Superior temporal gyrus (tissue), 1 donor: ENCODE results near the gene SIDT2.
"Not testable (repeated sequence)": the region's sequence is repeated elsewhere in the genome, so short reads cannot be mapped to it uniquely, and the experiment has no call there.

Source experiments
- DNase-seq: peaks from one replicate; pipeline ENCODE4 v3.0.0-alpha.2; 2016; ENCODE audit errors: extremely low spot score

Gene SIDT2

DNA sequence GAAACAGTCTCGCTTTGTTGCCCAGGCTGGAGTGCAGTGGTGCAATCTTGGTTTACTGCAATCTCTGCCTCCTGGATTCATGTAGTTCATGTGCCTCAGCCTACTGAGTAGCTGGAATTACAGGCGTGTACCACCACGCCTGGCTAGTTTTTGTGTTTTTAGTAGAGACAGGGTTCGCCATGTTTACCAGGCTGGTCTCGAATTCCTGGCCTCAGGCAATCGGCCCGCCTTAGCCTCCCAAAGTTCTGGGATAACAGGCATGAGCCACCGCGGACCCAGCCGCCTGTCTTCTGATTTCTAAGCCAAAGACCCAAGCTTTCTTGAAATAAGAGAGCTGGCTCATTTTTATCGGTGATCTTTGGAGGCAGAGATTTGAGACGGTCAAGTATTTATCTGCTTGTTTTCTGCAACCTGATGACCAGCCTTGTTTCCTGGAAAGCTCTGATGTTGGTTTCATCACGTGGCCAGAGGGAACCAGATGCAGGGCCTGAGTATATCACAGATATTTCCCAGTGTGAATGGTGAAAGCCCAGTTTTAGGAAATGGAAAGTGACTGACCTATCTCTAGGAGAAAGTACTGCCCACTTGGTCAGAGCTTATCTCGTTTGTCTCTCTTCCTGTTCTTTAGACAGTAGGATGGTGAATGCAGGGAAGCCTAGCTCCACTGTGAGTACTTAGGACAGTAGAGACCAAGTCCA is 5.7 kb upstream of the SIDT2 start:
- DNase-seq: no peak

DNA sequence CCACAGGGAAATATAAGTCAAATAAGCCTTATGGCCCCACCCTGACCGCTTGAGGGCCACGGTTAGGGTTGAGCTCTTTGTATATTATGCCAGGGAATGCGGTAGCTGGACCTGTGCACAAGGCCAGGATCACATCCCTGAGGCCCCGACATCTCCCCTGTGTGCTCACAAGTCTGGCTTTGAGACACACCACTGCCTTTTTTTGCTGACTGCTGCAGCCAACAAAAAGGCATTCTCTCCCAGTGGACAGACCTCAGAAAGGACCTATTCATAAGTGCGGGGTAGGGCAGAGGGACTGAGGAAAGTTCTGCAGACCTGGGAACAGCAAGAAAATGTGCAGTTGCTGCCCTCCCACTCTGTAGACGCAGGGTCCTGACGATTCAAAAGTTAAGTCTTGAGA is 3.4 kb upstream of the SIDT2 start:
- DNase-seq: peak; percentile 72

DNA sequence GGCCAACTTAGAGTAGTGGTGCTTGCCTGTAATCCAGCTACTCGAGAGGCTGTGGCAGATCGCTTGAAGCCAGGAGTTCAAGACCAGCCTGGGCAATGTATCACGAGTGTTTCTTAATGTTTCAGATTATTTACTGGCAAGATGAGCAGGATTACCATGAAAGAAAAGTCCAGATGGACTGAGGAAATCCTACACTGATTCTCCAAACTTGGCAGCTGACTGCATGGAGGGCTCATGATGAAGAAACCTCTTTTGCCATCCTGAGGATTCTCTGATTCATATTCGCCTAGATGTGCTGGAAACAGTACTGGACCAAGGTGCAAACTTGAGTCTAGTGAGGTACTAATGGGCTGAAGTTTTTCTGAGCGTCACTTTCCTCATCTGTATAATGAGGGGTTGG is 2.8 kb upstream of the SIDT2 start:
- no peak for DNase-seq

DNA sequence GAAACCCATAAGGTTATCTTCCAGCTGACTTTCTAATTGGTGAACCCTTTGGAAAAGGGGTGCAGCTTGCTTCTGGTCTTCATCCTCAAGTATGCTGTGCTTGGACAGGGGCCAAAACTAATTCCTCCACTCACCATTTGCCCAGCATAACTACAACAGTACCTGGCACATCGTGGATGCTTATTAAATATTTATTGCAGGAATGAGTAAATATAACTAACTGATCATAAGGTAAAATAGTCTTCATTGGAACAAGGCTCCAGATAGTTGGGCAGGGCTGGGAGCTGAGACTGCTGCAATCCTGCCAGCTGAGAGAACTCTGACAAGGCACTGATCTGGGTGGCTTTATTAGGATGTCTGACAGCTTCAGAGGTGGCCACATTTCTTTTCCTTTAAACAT is 2.4 kb upstream of the SIDT2 start:
- no peak for DNase-seq

DNA sequence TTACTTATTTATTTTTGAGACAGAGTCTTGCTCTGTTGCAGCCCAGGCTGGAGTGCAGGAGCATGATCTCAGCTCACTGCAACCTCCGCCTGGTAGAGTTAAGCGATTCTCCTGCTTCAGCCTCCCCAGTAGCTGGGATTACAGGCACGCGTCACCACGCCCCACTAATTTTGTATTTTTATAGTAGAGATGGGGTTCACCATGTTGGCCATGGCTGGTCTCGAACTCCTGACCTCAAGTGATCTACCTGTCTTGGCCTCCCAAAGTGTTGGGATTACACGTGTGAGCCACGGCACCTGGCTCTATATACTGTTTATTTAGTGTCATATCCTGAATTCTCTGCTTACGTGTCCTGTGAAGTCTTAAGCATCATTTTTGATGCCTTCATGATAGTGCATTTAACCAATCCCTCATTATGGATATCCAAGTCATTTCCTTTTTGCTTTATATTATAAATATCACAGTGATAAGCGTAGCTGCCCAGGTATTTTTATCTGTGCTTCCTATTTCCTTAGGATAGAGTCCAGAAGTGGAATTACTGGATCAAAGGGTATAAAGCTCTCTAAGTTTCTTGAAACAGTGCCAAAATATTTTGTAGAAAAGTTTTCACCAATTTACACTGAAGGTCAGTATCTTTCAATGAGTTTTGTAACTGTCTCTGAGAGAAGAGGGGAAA is 871 bp upstream of the SIDT2 start:
- no peak for DNase-seq

DNA sequence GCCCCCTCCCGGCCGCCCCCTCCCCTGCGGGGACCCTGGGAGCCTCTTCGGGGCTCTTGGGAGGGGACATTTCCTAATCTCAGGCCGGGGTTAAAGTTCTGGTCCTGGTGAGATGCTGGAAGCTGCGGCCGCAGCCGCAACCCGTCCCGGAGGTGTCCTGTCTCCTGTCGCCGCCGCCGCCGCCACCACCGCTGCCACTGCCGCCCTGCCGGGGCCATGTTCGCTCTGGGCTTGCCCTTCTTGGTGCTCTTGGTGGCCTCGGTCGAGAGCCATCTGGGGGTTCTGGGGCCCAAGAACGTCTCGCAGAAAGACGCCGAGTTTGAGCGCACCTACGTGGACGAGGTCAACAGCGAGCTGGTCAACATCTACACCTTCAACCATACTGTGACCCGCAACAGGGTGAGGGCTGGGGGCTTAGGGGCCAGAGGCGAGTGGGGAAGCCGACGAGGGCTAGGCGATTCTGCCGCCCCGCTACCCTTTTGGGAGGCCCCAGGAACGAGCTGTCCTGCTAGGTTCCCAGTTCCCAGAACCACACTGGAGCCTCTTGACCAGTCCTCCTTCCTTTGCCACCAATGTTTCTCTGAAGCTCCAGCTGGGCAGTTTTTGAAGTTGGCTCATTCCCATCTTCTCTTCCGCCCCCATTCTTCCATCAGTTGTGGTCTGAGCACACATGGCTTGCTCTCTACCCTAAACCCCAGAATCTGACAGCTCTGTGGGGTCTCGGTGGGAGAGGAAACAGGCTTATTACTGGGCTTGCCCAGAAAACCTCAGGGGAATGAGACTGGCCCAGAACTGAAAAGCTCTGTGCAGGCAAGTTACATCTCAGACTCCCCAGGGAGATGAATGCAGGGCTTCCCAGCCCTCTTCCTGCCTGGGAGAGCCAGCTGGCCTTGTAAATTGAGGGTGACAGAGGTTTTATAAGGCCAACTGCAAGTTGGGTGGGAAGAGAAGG is 781 bp downstream of the SIDT2 start:
- no peak for DNase-seq

DNA sequence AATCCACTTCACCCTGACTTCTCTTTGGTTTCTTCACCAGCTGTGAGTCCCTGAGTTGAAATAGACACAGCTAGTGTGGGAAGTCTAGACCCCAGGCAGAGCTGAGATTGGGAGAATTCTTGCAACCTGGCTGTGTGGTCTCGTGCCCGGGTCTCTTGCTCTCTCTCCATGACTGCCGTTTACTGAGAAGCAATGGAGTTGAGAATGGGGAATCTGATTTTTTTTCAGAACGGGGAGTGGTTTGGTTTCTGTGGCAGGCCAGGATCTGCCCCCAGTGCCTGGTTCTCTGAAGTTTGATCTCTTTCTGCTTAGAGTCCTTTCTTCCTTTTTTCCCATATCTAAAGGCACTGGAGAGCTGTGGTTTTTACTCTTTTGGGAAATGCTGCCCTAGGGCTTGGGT is 1.5 kb downstream of the SIDT2 start:
- DNase-seq: no peak

DNA sequence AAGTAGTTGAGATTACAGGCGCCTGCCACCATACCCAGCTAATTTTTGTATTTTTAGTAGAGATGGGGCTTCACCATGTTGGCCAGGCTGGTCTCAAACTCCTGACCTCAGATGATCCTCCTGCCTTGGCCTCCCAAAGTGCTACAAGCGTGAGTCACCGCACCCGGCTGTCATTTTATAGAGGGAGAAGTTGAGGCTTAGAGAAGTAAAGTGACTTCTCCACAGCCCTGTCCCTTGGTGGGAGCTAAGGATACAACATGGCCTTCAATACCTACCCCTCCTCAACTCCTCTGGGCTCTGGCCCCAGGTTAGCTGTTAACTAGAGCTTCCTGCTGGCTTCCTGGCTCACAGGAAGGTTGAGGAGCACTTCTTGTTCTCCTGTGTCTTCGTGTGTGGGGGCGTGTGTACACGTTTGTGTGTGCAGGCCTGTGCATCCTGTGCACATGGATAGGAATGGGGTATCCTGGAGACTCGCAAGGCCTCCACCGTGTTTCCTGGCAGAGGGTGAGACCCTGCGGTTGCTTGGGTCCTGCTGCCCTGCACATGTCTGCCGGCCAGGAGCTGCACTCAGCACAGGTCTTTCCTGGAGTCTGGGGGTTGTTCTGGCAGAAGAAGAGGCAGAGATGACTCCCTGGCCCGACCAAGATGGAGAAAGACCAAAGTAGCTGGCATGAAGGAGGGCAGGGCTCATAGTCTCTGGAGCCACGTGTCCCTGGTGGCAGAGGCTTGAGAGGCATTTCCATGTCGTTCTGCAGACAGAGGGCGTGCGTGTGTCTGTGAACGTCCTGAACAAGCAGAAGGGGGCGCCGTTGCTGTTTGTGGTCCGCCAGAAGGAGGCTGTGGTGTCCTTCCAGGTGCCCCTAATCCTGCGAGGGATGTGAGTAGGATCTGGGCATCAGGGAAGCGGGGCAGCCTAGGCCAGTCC is 2.4 kb downstream of the SIDT2 start:
- peak; percentile 80 for DNase-seq

DNA sequence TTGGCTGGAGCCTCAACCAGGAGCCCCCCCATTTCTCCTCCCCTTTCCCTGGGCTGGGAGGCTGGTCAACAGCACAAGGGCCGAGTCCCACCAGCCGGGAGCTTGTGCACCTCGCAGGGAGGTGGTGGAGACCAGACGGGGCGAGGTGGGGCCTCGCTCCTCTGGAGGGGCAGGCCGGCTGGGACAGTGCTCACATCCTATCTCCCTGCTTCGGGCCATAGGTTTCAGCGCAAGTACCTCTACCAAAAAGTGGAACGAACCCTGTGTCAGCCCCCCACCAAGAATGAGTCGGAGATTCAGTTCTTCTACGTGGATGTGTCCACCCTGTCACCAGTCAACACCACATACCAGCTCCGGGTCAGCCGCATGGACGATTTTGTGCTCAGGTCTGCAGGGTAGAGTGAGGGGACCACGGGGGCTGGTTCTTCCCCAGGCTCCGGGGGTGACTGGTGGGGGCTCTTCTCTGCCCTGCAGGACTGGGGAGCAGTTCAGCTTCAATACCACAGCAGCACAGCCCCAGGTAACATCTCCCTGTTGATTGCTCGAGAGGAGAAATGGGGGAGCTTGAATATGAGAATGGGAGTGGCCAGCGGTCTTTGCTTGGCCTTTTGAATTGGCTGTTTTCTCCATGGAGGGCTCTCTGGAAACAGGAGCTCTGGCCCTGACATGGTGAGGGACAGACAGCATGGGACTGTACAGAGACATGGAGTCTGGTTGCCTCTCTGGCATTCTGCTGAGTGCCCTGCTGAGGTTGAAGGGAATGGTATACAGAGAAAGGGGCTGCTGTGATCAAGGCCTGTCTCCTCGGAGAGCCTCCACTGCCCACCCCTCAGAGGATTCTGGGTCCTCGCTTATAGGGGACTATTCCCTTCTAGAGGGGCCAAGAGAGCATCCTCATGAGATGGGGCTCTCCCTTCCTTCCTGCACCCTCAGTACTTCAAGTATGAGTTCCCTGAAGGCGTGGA is 3.3 kb downstream of the SIDT2 start:
- DNase-seq: no peak

DNA sequence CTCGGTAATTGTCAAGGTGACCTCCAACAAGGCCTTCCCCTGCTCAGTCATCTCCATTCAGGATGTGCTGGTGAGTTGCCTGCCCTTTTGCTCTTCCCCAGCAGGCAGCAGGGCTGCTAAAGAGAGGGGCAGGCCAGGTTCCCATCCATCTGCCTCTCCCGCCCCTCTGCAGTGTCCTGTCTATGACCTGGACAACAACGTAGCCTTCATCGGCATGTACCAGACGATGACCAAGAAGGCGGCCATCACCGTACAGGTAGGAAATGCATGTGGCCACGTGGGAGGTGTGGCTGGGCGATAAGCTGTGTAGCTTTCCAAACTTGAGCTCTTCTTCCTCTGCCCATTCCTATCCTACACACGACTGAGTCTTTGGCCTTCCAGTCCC is 4.0 kb downstream of the SIDT2 start:
- no peak for DNase-seq

DNA sequence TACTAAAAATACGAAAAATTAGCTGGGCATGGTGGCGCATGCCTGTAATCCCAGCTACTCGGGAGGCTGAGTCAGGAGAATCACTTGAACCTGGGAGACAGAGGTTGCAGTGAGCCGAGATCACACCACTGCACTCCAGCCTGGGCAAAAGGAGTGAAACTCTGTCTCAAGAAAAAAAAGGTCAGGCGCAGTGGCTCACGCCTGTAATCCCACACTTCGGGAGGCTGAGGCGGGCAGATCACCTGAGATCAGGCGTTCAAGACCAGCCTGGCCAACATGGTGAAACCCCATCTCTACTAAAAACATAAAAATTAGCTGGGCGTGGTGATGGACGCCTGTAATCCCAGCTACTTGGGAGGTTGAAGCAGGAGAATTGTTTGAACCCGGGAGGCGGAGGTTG is 4.6 kb downstream of the SIDT2 start:
- DNase-seq: not testable (repeated sequence)

DNA sequence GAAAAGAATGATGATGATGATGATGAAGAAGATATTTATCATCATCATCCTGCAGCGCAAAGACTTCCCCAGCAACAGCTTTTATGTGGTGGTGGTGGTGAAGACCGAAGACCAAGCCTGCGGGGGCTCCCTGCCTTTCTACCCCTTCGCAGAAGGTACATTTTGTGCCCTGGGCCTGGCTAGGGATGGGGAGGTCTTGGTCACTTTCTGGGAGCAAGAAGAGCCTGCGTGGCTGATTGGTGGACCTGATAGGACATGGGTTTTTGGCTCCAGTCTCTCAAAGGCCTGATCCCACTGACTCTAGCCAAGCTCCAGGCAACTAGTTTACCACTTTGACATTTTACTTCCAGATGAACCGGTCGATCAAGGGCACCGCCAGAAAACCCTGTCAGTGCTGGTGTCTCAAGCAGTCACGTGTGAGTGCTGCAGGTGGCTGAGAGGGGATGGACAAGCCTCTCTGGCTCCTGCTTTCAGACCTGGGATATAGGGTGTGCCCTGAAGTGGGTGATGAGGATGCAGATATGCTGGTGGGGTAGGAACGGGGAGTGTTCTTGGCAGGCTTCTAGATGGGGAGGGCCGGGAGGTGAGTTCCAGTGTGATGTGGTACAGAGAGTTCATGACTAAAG is 5.3 kb downstream of the SIDT2 start:
- no peak for DNase-seq

DNA sequence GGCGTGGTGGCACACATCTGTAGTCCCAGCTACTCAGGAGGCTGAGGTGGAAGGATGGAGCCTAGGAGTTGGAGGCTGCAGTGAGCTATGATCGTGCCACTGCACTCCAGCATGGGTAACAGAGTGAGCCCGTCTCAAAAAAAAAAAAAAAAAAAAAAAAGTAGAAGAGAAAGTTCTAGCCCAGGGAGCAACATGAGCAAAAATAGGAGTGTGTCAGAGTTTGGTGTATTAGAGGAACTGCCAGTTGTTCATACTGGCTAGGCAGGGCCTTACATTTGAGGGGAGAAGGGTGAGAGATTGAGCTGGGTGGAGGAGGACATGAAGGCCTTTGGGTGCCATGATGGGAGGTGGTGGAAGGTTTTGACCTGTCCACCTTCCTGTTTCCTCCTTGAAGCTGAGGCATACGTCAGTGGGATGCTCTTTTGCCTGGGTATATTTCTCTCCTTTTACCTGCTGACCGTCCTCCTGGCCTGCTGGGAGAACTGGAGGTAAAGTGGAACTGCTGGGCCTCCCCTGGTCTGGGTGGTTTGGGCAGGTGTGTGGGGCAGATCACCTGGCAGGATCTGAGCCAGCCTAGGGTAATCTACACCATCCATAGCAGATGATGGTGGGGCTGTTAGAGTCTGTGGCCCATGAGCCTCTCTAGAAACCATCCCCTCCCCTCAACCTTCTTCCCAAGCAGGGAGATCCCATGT is 7.3 kb downstream of the SIDT2 start:
- DNase-seq: no peak

DNA sequence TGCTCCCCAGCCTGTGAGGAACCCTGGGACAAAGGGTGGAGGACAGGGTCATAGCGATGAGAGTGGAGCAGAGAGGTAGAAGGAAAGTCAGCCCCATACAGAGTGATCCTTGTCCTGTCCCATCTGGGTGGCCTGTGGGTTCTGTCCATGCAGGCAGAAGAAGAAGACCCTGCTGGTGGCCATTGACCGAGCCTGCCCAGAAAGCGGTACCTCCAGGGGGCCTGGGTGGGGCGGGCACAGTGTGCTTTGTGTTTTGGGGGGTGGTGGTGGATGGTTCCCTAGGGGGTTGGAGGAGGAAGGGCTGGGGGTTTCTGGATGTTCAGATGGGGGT is 7.9 kb downstream of the SIDT2 start:
- DNase-seq: no peak

DNA sequence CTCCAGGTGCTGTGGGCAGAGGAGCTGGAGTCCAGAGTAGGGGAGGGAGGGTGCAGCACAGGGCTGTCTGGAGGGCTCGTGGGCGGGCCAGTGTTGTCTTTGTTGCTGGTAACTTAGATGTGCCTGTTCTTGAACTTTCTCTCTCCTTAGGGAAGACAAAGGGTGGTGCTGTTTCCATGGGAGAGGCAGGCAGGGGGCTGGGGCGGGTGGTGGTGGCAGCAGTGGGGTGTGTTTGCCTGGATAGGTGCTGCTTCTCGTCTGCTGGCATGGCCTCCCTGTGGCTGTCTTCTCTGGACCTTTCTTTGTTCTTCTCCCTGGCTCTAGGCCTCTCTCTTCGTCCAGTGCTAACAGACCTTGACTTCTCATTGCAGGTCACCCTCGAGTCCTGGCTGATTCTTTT is 8.5 kb downstream of the SIDT2 start:
- no peak for DNase-seq

DNA sequence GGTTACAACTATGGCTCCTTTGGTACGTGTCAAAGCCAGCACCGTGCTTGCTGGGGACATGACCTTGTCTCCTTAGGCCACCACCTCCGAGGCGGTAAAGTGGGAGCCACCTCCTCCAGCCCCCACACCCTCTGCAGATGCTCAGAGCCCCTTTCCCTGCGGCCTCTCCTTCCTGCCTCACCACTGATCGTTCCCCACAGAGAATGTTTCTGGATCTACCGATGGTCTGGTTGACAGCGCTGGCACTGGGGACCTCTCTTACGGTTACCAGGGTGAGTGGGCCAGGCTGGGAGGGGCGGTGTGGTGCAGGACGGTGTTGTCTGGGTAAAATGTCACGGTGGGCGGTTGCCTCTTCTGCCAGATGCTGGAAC is 8.9 kb downstream of the SIDT2 start:
- no peak for DNase-seq

DNA sequence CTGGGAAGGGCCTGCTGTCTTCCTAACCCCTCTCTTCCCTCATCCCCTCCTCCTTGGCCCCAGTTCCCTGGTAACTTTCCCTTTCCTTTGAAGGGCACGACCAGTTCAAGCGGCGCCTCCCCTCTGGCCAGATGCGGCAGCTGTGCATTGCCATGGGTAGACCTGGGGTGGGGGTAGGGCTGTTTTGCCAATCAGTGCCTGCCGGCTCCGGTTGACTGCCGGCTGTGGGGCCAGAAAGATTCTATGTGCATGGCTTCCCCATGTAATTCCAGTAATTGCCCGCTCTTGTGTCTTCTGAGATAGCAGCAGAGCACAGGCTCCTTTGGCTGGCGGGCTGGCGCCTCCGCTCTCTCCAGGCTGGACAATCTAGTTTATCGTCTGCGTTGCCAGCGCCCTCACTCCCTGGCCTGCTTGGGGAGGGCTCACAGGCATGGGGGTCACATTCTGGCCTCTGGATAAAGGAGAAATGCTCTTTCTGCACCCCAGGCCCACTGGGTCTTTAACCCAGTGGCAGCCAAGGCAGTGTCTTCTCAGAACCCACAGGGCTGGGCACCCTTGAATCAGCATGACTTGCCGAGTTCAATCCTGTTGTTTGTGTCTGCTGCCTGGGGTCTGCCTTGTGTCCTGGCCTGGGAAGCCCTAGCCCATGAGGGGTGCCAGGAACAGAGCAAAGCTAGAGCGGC is 9.4 kb downstream of the SIDT2 start:
- DNase-seq: no peak

DNA sequence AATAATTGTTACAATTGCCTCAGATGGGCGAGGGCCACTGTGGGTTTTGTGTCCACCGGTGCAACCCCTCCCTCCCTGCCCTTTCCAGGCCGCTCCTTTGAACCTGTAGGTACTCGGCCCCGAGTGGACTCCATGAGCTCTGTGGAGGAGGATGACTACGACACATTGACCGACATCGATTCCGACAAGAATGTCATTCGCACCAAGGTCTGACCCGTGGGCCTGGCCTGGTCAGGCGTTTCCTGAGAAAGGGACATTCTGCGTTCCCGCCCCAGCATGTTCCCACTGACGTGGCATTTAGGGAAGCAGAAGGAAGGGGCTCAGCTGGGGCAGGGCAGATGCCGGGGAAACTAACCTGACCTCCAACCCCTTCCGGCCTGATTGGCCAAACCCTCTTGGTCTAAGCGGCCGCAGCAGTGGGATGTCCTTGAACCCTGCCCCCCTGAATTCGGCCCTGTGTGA is 10.1 kb downstream of the SIDT2 start:
- DNase-seq: no peak
